Kidney epithelial cell (primary cell): ENCODE results near the gene NBAS. TPM values are rescaled to one million over a fixed set of nuclear protein-coding genes. Genes with fewer than 3 reads are reported as not detected.
"Not testable (repeated sequence)": the region's sequence is repeated elsewhere in the genome, so short reads cannot be mapped to it uniquely, and the experiment has no call there.

Experiments
- DNase-seq: peaks from one replicate; pipeline ENCODE4 v3.0.0-alpha.2; 2010; ENCODE audit warnings: low read depth
- H3K27me3 ChIP-seq: 2 replicates; pipeline ENCODE4 v1.6.0; 2011; ENCODE audit warnings: low read length; ENCODE audit not compliant: control insufficient read depth, insufficient read depth
- H3K36me3 ChIP-seq: 2 replicates; pipeline ENCODE4 v1.5.1; 2011; ENCODE audit warnings: low read length; ENCODE audit not compliant: control insufficient read depth, insufficient read depth
- H3K4me3 ChIP-seq: 2 replicates; pipeline ENCODE4 v1.5.1; 2011; ENCODE audit warnings: low read depth, mild to moderate bottlenecking, control low read depth, low read length
- total RNA-seq: library from RNA; depleted of rRNA; stranded (reverse); fragments of >200 nt; gene quantifications from 2 replicates; pipeline ENCODE4 v1.2.3, GENCODE V29; 2015
- TF ChIP-seq, protein P1 (sequence below): IDR thresholded peaks from 2 replicates; pipeline ENCODE4 v1.5.1; 2011; ENCODE audit warnings: mild to moderate bottlenecking, moderate library complexity, low read length, control low read depth, inconsistent platforms; ENCODE audit not compliant: insufficient read depth, poor library complexity, severe bottlenecking

NBAS gene
- total RNA-seq, 1 donor from 2014 or later = 67.0 TPM

DNA sequence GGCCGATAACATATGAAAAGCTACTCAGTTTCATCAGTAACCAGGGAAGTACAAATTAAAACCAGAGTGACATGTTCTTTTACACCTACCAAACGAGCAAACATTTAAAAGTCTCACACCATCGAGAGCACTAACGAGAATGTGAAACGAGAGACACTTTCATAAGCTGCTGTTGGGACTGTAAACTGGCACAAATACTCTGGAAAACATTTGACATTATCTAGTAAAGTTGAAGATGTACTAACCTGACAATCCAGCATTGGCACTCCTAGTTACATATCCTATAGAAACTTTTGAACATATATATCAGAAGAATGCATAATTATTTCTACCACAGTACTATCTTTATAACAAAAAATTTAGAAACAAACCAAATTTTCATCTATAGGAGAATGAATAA lies 28.1 kb downstream of the NBAS start:
- TF ChIP-seq, protein P1, sequence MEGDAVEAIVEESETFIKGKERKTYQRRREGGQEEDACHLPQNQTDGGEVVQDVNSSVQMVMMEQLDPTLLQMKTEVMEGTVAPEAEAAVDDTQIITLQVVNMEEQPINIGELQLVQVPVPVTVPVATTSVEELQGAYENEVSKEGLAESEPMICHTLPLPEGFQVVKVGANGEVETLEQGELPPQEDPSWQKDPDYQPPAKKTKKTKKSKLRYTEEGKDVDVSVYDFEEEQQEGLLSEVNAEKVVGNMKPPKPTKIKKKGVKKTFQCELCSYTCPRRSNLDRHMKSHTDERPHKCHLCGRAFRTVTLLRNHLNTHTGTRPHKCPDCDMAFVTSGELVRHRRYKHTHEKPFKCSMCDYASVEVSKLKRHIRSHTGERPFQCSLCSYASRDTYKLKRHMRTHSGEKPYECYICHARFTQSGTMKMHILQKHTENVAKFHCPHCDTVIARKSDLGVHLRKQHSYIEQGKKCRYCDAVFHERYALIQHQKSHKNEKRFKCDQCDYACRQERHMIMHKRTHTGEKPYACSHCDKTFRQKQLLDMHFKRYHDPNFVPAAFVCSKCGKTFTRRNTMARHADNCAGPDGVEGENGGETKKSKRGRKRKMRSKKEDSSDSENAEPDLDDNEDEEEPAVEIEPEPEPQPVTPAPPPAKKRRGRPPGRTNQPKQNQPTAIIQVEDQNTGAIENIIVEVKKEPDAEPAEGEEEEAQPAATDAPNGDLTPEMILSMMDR = no peak
- H3K4me3 ChIP-seq = no peak overlapping the region
- no peaks in the 10 kb centered on the region for H3K36me3 ChIP-seq
- no peak for DNase-seq
- H3K27me3 ChIP-seq = no peaks in the 10 kb centered on the region

DNA sequence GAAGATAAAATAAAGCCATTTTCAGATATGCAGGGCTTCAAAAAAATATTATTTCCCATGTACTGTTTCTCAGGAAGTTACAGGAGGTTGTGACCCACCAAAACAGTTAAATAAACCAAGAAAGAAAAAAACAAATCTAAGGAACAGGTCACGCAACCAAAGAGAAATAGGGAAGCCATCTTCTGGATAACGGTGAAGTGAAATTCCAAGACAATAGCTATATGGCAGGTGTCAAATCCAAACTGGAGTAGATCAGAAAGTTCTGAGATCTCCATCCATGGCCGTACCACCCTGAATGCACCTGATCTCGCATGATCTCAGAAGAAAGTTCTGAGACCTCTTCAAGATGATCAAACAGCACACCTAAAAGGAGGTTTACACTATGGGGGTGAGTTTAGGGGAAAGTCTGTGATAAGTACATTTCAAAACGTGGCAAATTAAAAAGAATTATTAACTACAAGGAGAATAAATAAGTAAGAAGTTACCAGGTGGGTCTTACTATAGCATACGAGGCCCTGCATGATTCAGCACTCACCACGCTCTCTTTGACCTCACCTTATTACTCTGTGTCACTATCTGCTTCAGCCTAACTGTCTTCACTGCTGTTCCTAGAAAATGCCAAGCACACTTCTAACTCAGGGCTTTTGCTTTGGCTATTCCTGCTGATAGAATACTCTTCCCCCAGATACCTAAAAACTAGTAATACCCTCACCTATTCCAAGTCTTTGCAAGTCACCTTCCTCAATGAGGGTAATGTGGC lies 29.9 kb downstream of the NBAS start:
- Histone ChIP-seq H3K4me3 (no peak overlapping the region), H3K27me3 (no peaks in the 10 kb centered on the region), H3K36me3 (no peaks in the 10 kb centered on the region)
- TF ChIP-seq, protein P1 = no peak
- no peak for DNase-seq

DNA sequence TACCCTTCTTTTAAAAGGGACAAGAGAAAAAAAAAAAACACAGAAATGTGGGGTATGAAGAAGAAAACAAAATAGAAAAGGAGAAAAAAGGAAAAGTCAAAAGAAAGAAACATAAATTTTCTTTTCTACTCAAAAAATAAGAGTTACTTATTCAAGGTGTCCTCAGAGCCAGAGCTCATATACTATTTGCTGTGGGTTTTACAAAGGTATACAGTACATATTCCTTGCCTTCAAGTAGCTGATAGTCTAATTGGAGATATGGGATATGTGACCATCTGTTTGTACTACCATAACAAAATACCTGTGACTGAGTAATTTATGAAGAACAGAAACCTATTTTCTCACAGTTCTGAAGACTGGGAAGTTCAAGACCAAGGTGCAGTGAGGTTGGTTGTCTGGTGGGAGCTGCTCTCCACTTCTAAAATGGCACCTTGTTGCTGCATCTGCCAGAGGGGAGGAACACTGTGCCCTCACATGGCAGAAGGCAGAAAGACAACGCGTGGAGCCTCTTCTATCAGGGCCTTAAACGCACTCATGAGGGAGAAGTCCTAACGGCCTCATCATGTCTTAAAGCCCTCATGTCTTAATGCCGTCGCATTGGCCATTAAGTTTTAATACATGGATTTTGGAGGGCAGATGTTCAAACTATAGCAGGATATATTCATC lies 33.9 kb downstream of the NBAS start:
- Histone ChIP-seq H3K27me3 (no peaks in the 10 kb centered on the region), H3K36me3 (no peaks in the 10 kb centered on the region), H3K4me3 (no peak overlapping the region)
- TF ChIP-seq, protein P1 = no peak
- DNase-seq = no peak

DNA sequence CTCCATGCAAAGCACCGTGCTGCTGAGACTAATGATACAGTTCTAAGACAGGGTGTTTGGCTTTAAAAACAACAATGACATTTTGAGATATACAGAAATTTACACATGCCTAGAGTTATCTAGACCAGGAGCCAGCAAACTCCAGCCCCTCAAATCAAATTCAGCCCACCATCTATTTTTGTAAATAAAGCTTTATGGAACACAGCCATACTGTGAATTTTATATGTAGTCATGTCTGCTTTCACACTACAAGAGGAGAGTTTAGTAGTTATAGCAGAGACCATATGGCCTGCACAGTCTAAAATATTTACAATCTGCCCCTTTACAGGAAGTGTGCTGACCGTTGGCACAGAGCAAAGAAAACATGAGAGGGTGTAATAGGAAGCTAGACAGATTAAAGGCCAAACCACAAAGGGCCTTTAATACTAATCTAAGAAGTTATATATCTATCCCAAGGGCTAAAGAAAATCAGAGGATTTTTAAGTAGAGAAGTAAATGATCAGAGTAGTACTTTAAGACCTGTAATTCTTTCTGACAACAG lies 39.4 kb downstream of the NBAS start:
- TF ChIP-seq, protein P1 = no peak
- H3K36me3 ChIP-seq = no peaks in the 10 kb centered on the region
- no peak overlapping the region for H3K4me3 ChIP-seq
- no peaks in the 10 kb centered on the region for H3K27me3 ChIP-seq
- no peak for DNase-seq

DNA sequence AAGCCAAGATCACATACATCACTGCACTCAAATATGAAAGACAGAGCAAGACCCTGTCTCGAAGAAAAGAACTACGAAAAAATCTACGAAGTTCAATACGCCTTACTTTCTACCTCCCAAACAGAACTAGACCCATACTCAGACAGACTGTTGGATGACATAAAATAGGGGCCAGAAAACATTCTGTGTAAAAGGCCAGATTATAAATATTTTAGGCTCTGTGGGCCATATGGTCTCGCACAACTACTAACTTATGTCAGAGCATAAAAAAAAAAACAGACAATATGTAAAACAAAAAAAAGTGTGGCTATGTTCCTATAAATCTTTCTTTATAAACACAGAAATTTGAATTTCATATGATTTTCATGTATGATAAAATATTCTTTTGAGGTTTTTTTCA lies 40.8 kb downstream of the NBAS start:
- Histone ChIP-seq H3K36me3 (no peaks in the 10 kb centered on the region), H3K27me3 (no peaks in the 10 kb centered on the region), H3K4me3 (no peak overlapping the region)
- DNase-seq = no peak
- TF ChIP-seq, protein P1 = no peak

DNA sequence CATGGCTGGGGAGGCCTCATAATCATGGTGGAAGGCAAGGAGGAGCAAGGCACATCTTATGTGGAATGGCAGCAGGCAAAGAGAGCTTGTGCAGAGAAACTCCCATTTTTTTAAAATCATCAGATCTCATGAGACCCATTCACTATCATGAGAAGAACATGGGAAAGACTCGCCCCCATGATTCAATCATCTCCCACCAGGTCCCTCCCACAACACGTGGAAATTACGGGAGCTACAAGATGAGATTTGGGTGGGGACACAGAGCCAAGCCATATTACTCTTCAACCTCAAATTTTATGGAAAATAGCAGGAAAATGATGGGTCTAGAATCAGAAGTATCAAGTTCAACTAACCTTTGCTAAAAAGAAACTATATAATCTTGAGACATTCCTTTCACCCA lies 42.4 kb downstream of the NBAS start:
- not testable (repeated sequence) for H3K27me3 ChIP-seq, DNase-seq, H3K36me3 ChIP-seq, H3K4me3 ChIP-seq
